Stomach (tissue), 4 donors: ENCODE results near the gene HELLS.

Experiments used
- EP300 ChIP-seq: sonication (generic); formaldehyde crosslinking; IDR thresholded peaks from one replicate; pipeline ENCODE4 v1.6.1; 2017; ENCODE audit warnings: antibody characterized with exemption
- POLR2AphosphoS5 ChIP-seq, 3 donors: sonication (generic); formaldehyde crosslinking; IDR thresholded peaks; one replicate each; pipeline ENCODE4 v1.6.1; 2016; ENCODE audit warnings: antibody characterized with exemption in 3 of 3

- TF ChIP-seq POLR2AphosphoS5 (IDR thresholded peaks at IDR 0.05): no peak
- no peak for TF ChIP-seq EP300
These were observed 25.9 kb downstream of the HELLS start for GRCh38 chr10:94571528-94571927.
